MCF 10A (cell line): ENCODE data around the gene BAHCC1. TPM values are rescaled to one million over a fixed set of nuclear protein-coding genes. Genes with fewer than 3 reads are reported as not detected.

Experiments
- BruUV-seq: library from RNA; stranded (reverse); fragments of 400-500 nt; replicated peaks from 2 replicates; lab custom pipeline; 2021; lab: Mats Ljungman, UMichigan
- CTCF ChIA-PET: fragments of 300-600 bp; sonication (Branson Sonifier 250); formaldehyde crosslinking; extraction: SDS; loops from one replicate; lab custom pipeline; 2021; ENCODE audit warnings: antibody characterized with exemption, inconsistent platforms; lab: Yijun Ruan, JAX
- POLR2A ChIA-PET: fragments of 300-600, 350-650 bp; sonication (Branson Sonifier 250); formaldehyde crosslinking; extraction: SDS; loops from one replicate; lab custom pipeline; 2020; ENCODE audit warnings: antibody characterized with exemption, inconsistent platforms; lab: Yijun Ruan, JAX
- DNase-seq: peaks from one replicate; pipeline ENCODE4 v3.0.0-alpha.2; 2018; ENCODE audit not compliant: unreplicated experiment
- H3K27ac Mint-ChIP-seq: one replicate; pipeline ENCODE4 v1.8.0; 2022; ENCODE audit warnings: mild to moderate bottlenecking, low read depth, mixed read lengths; ENCODE audit not compliant: unreplicated experiment
- H3K27me3 Mint-ChIP-seq: one replicate; pipeline ENCODE4 v1.8.0; 2022; ENCODE audit warnings: mixed read lengths; ENCODE audit not compliant: insufficient read depth, unreplicated experiment
- H3K36me3 Mint-ChIP-seq: one replicate; pipeline ENCODE4 v1.8.0; 2022; ENCODE audit warnings: mild to moderate bottlenecking, moderate library complexity, mixed read lengths; ENCODE audit not compliant: insufficient read depth, unreplicated experiment
- H3K4me1 Mint-ChIP-seq: one replicate; pipeline ENCODE4 v1.8.0; 2022; ENCODE audit warnings: mixed read lengths; ENCODE audit not compliant: insufficient read depth, unreplicated experiment
- H3K4me3 Mint-ChIP-seq: one replicate; pipeline ENCODE4 v1.8.0; 2022; ENCODE audit warnings: mild to moderate bottlenecking, moderate library complexity, mixed read lengths; ENCODE audit not compliant: unreplicated experiment
- H3K9me3 Mint-ChIP-seq: one replicate; pipeline ENCODE4 v1.8.0; 2022; ENCODE audit warnings: mixed read lengths; ENCODE audit not compliant: unreplicated experiment
- intact Hi-C: fragments of 100-400 bp; cut with micrococcal nuclease; formaldehyde crosslinking; loops from 2 replicates; pipeline ENCODE4 v1.14.1; 2022
- total RNA-seq: library from RNA; stranded (reverse); gene quantifications from 2 replicates; pipeline ENCODE4 v1.2.3, GENCODE V29; 2022
- TF ChIP-seq, protein P1 (sequence below): fragments of 200-600 bp; IDR thresholded peaks from one replicate; pipeline ENCODE4 v1.8.0; 2022; ENCODE audit warnings: antibody characterized with exemption, mild to moderate bottlenecking; ENCODE audit not compliant: unreplicated experiment

The BAHCC1 gene
- total RNA-seq, 1 experiment from 2014 or later = 7.4 TPM

DNA sequence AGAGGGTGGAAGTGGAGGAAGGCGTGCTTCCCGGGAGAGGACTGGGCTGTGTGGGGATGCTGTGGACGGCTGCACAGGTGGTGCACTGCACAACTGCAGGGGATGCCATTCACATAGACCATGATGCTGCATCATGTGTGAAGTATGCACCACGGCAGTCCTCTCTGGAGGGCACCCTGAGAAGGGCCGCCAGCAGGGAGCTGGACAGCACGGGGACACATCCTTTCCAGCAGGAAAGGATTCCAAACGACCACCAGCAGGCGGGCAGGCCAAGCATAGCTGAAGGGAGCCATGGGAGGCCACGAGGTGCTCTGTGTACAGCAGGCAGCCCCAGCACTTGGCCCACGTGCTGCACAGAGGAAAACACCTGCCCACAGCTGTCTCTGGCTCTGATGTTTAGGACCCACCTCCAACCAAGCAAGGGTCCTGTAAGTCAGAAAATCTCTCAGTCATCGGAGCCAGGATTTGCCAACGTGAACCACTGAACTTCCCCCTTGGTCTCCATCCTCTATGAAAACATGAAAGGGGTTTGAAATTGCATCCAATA is 107.3 kb downstream of the BAHCC1 start:
- TF ChIP-seq, protein P1, sequence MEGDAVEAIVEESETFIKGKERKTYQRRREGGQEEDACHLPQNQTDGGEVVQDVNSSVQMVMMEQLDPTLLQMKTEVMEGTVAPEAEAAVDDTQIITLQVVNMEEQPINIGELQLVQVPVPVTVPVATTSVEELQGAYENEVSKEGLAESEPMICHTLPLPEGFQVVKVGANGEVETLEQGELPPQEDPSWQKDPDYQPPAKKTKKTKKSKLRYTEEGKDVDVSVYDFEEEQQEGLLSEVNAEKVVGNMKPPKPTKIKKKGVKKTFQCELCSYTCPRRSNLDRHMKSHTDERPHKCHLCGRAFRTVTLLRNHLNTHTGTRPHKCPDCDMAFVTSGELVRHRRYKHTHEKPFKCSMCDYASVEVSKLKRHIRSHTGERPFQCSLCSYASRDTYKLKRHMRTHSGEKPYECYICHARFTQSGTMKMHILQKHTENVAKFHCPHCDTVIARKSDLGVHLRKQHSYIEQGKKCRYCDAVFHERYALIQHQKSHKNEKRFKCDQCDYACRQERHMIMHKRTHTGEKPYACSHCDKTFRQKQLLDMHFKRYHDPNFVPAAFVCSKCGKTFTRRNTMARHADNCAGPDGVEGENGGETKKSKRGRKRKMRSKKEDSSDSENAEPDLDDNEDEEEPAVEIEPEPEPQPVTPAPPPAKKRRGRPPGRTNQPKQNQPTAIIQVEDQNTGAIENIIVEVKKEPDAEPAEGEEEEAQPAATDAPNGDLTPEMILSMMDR = no peak
- peaks cover 8% of the 10 kb centered on the region for H3K36me3 Mint-ChIP-seq
- intact Hi-C loops = no loop called here
- no peaks in the 10 kb centered on the region for H3K27me3 Mint-ChIP-seq
- ChIA-PET POLR2A (interaction anchor here (0.5 kb wide), 1 partner anchor 104 kb away, joined by 4 read pairs; no protein-coding TSS in a partner anchor), CTCF (interaction anchor here (1.9 kb wide), 1 partner anchor 18 kb away, joined by 5 read pairs; no protein-coding TSS in a partner anchor)
- peaks cover 6% of the 10 kb centered on the region for H3K4me1 Mint-ChIP-seq
- DNase-seq = no peak
- no peak overlapping the region for H3K27ac Mint-ChIP-seq
- no peaks in the 10 kb centered on the region for H3K9me3 Mint-ChIP-seq
- BruUV-seq = no TSS peak
- H3K4me3 Mint-ChIP-seq = no peak overlapping the region

DNA sequence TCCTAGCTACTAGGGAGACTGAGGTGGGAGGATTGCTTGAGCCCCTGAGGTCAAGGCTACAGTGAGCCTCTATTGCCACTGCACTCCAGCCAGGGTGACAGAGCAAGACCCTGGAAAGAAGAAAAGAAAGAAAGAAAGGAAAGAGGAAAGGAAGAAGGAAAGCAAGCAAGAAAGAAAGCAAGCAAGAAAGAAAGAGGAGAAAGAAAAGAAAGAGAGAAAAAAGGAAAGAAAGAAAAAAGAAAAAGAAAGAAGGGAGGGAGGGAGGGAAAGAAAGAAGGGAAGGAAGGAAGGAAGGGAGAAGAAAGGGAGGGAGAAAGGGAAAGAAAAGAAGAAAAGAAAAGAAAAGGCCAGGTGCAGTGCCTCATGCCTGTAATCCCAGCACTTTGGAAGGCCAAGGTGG is 108.4 kb downstream of the BAHCC1 start:
- BruUV-seq = no TSS peak
- Mint-ChIP-seq H3K4me1 (peaks cover 6% of the 10 kb centered on the region), H3K36me3 (peaks cover 19% of the 10 kb centered on the region), H3K4me3 (no peak overlapping the region), H3K9me3 (no peaks in the 10 kb centered on the region), H3K27me3 (no peaks in the 10 kb centered on the region), H3K27ac (no peak overlapping the region)
- no peak for DNase-seq
- POLR2A ChIA-PET = no interaction called here
- TF ChIP-seq, protein P1 = no peak
- intact Hi-C loops = no loop called here
- CTCF ChIA-PET = interaction anchor here (0.9 kb wide), 1 partner anchor 19 kb away, joined by 4 read pairs; no protein-coding TSS in a partner anchor

DNA sequence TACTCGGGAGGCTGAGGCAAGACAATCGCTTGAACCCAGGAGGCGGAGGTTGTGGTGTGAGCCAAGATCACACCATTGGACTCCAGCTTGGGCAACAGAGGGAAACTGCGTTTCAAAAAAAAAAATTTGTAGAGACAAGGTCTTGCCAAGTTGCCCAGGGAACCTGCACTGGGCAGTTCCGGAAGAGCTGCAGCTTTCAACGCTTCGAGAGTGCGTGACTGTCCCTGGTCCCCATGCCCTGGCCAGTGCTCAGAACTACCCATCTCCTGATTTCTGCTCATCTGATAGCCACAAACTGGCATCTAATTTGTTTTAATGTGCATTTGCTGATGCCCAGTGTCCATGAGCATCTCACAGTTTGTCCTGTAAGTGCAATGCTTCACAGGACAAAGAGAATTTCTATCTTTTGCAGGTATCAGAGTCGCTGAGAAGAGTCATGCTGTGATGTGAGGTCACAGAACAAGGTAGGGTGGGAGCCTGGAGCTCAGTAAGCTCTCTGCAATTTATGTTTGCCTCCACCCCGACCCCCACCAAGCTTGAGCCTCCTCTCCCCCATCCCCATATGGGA is 113.5 kb downstream of the BAHCC1 start:
- intact Hi-C loops = no loop called here
- TF ChIP-seq, protein P1 = no peak
- H3K27me3 Mint-ChIP-seq = no peaks in the 10 kb centered on the region
- H3K4me3 Mint-ChIP-seq = peak overlapping the region; percentile 92
- BruUV-seq = no TSS peak
- H3K9me3 Mint-ChIP-seq = no peaks in the 10 kb centered on the region
- DNase-seq = peak; percentile 53
- H3K36me3 Mint-ChIP-seq = peaks cover 61% of the 10 kb centered on the region
- POLR2A ChIA-PET = interaction anchor here (0.6 to 9.4 kb wide), 13 partner anchors 9 to 269 kb away, joined by 3 to 169 read pairs (median 5); partner anchors contain the start of genes BAHCC1, NDUFAF8 and TEPSIN
- H3K27ac Mint-ChIP-seq = peak overlapping the region; percentile 66
- CTCF ChIA-PET = interaction anchor here (0.6 to 1.2 kb wide), 3 partner anchors 24 to 110 kb away, joined by 3 to 6 read pairs (median 4); no protein-coding TSS in a partner anchor
- H3K4me1 Mint-ChIP-seq = peaks cover 25% of the 10 kb centered on the region

DNA sequence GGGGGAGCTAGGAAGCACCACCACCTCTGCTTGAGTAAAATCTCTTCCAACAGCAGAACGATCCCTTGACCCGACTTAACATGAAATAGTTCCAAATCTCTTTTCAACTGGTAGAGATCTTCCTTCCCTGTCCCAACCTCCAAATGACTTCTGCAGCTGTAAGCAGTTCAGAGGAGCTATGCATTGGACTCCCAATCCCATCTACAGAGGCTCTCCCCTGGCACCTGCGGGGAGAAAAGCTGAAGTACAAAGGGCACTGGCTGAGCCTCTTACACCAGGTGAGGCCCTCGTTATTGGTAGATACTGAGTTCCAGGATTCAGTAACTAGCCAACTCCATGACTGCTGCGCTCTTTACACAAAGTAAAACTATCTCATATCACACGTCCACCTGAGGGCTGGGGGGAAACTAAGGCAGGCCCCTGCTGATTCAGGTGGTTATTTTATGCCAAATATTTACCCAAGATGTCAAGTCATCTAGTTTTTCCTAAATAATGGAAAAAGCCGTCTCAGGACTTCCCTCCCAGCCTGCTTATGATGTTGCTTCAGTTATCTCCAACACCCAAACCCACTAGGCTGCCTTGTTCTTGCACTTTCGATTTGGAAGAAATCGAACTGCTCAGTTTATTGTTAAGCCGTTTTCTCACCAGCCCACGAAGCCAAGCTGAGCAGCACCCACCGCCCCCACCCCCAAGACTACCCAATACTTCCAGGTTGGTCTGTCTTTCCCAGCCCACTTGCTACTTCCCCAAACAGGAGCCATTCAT is 114.1 kb downstream of the BAHCC1 start:
- Mint-ChIP-seq H3K27ac (peak overlapping the region; percentile 66), H3K9me3 (no peaks in the 10 kb centered on the region), H3K27me3 (no peaks in the 10 kb centered on the region), H3K4me1 (peaks cover 25% of the 10 kb centered on the region), H3K4me3 (peak overlapping the region; percentile 92), H3K36me3 (peaks cover 61% of the 10 kb centered on the region)
- intact Hi-C loops = no loop called here
- TF ChIP-seq, protein P1 = no peak
- POLR2A ChIA-PET = interaction anchor here (0.6 to 9.4 kb wide), 13 partner anchors 9 to 270 kb away, joined by 3 to 169 read pairs (median 4); partner anchors contain the start of genes BAHCC1, NDUFAF8 and TEPSIN
- DNase-seq = peak; percentile 53
- BruUV-seq = no TSS peak
- CTCF ChIA-PET = interaction anchor here (0.9 to 1.2 kb wide), 2 partner anchors 24 to 38 kb away, joined by 3 to 6 read pairs; no protein-coding TSS in a partner anchor
